Astrocyte of the cerebellum (primary cell): ENCODE results near the gene YTHDF1.

Experiments used
- DNase-seq: peaks from one replicate; pipeline ENCODE4 v3.0.0-alpha.2; 2011; ENCODE audit warnings: low read depth
- H3K4me3 ChIP-seq: 2 replicates; pipeline ENCODE4 v1.5.1; 2011; ENCODE audit warnings: mild to moderate bottlenecking, low read depth, low read length, moderate library complexity
- CTCF ChIP-seq: IDR thresholded peaks from 2 replicates; pipeline ENCODE4 v1.5.1; 2012; ENCODE audit warnings: low read length, low read depth, moderate library complexity, mild to moderate bottlenecking; ENCODE audit errors: missing control alignments
- in situ Hi-C: cut with HindIII; loops from 2 replicates; pipeline ENCODE4 v1.10.0; 2017; ENCODE audit warnings: low sequenced_read_pairs

YTHDF1 gene

GRCh38 chr20:63249891-63250290, 34.0 kb upstream of the YTHDF1 start:
- in situ Hi-C loops: no loop called here
- no peak overlapping the region for H3K4me3 ChIP-seq
- no peak for TF ChIP-seq CTCF
- DNase-seq: no peak

GRCh38 chr20:63248835-63249591, 33.1 kb upstream of the YTHDF1 start:
- no peak for DNase-seq
- no peak for TF ChIP-seq CTCF
- in situ Hi-C loops: no loop called here
- no peak overlapping the region for H3K4me3 ChIP-seq

GRCh38 chr20:63247671-63248228, 31.8 kb upstream of the YTHDF1 start:
- DNase-seq: no peak
- H3K4me3 ChIP-seq: no peak overlapping the region
- TF ChIP-seq CTCF: no peak
- in situ Hi-C loops: no loop called here

- in situ Hi-C loops: no loop called here
- DNase-seq: no peak
- no peak overlapping the region for H3K4me3 ChIP-seq
- TF ChIP-seq CTCF: no peak
Measured at GRCh38 chr20:63246490-63247288, 30.8 kb upstream of the YTHDF1 start.

- in situ Hi-C loops: no loop called here
- no peak for DNase-seq
- no peak overlapping the region for H3K4me3 ChIP-seq
- TF ChIP-seq CTCF: no peak
Measured at GRCh38 chr20:63244468-63244867, 28.5 kb upstream of the YTHDF1 start.

GRCh38 chr20:63243604-63244247, 27.8 kb upstream of the YTHDF1 start:
- in situ Hi-C loops: no loop called here
- no peak overlapping the region for H3K4me3 ChIP-seq
- no peak for TF ChIP-seq CTCF
- no peak for DNase-seq
